ENCODE measurements around the gene HMG20B.

DNA sequence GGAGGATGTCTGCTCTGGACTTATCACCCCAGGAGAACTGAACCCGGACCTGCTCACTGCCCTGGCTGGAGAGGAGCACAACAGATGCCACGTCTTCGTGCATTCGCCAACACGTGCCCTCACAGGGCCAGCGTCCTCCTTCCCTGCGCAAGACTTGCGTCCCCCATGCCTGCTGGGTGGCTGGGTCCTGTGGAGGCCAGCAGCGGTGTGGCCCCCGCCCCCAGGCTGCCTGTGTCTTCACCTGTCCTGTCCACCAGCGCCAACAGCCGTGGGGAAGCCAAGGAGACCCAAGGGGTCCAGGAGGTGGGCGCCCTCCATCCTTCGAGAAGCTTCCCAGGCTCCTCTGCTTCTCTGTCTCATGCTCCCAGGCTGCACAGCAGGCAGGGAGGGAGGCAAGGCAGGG lies 37.2 kb upstream of the HMG20B start:
- TF ChIP-seq, protein P1, sequence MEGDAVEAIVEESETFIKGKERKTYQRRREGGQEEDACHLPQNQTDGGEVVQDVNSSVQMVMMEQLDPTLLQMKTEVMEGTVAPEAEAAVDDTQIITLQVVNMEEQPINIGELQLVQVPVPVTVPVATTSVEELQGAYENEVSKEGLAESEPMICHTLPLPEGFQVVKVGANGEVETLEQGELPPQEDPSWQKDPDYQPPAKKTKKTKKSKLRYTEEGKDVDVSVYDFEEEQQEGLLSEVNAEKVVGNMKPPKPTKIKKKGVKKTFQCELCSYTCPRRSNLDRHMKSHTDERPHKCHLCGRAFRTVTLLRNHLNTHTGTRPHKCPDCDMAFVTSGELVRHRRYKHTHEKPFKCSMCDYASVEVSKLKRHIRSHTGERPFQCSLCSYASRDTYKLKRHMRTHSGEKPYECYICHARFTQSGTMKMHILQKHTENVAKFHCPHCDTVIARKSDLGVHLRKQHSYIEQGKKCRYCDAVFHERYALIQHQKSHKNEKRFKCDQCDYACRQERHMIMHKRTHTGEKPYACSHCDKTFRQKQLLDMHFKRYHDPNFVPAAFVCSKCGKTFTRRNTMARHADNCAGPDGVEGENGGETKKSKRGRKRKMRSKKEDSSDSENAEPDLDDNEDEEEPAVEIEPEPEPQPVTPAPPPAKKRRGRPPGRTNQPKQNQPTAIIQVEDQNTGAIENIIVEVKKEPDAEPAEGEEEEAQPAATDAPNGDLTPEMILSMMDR (IDR thresholded peaks at IDR 0.05; ENCODE audit: poor library complexity, severe bottlenecking): no peak
- TF ChIP-seq EZH2 (IDR thresholded peaks at IDR 0.05; ENCODE audit: borderline replicate concordance, insufficient read depth, low read length, poor library complexity, severe bottlenecking) (no peak), MXI1 (conservative IDR thresholded peaks at IDR 0.05; ENCODE audit: poor library complexity, severe bottlenecking) (no peak), POLR2AphosphoS5 (IDR thresholded peaks at IDR 0.05) (no peak), EP300 (conservative IDR thresholded peaks at IDR 0.05; ENCODE audit: poor library complexity, severe bottlenecking) (no peak), RAD21 (conservative IDR thresholded peaks at IDR 0.05) (no peak), TAF1 (IDR thresholded peaks at IDR 0.05; ENCODE audit: low read depth) (no peak), SMC3 (conservative IDR thresholded peaks at IDR 0.05; ENCODE audit: poor library complexity) (no peak)
- TF ChIP-seq, protein P2, sequence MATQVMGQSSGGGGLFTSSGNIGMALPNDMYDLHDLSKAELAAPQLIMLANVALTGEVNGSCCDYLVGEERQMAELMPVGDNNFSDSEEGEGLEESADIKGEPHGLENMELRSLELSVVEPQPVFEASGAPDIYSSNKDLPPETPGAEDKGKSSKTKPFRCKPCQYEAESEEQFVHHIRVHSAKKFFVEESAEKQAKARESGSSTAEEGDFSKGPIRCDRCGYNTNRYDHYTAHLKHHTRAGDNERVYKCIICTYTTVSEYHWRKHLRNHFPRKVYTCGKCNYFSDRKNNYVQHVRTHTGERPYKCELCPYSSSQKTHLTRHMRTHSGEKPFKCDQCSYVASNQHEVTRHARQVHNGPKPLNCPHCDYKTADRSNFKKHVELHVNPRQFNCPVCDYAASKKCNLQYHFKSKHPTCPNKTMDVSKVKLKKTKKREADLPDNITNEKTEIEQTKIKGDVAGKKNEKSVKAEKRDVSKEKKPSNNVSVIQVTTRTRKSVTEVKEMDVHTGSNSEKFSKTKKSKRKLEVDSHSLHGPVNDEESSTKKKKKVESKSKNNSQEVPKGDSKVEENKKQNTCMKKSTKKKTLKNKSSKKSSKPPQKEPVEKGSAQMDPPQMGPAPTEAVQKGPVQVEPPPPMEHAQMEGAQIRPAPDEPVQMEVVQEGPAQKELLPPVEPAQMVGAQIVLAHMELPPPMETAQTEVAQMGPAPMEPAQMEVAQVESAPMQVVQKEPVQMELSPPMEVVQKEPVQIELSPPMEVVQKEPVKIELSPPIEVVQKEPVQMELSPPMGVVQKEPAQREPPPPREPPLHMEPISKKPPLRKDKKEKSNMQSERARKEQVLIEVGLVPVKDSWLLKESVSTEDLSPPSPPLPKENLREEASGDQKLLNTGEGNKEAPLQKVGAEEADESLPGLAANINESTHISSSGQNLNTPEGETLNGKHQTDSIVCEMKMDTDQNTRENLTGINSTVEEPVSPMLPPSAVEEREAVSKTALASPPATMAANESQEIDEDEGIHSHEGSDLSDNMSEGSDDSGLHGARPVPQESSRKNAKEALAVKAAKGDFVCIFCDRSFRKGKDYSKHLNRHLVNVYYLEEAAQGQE (IDR thresholded peaks at IDR 0.05; ENCODE audit: borderline replicate concordance): no peak
